Putamen (tissue), 1 donor: Measurements from ENCODE around the gene RPL15.
"Not testable (repeated sequence)": the region's sequence is repeated elsewhere in the genome, so short reads cannot be mapped to it uniquely, and the experiment has no call there.

Experiments
- DNase-seq: peaks from one replicate; pipeline ENCODE4 v3.0.0-alpha.2; 2016; ENCODE audit warnings: low spot score

The RPL15 gene

GRCh38 chr3:23889950-23890349, 27.0 kb upstream of the RPL15 start:
- no peak for DNase-seq

GRCh38 chr3:23894254-23895061, 22.5 kb upstream of the RPL15 start:
- no peak for DNase-seq

- no peak for DNase-seq
These were observed 21.8 kb upstream of the RPL15 start for GRCh38 chr3:23895181-23895580.

GRCh38 chr3:23900744-23901143, 16.2 kb upstream of the RPL15 start:
- DNase-seq = no peak

GRCh38 chr3:23904545-23904944, 12.4 kb upstream of the RPL15 start:
- DNase-seq = no peak

GRCh38 chr3:23909341-23909740, 7.6 kb upstream of the RPL15 start:
- DNase-seq = no peak

GRCh38 chr3:23911397-23911796, 5.5 kb upstream of the RPL15 start:
- no peak for DNase-seq

- not testable (repeated sequence) for DNase-seq
These were observed 4.6 kb upstream of the RPL15 start for GRCh38 chr3:23912335-23912734.

- no peak for DNase-seq
These were observed 3.8 kb upstream of the RPL15 start for GRCh38 chr3:23913182-23913581.

- DNase-seq = no peak
These were observed 2.8 kb upstream of the RPL15 start for GRCh38 chr3:23913873-23914743.

GRCh38 chr3:23915537-23916108, 1.3 kb upstream of the RPL15 start:
- peak; percentile 41 for DNase-seq

GRCh38 chr3:23916152-23916885, 613 bp upstream of the RPL15 start:
- no peak for DNase-seq

GRCh38 chr3:23917679-23918303, 859 bp downstream of the RPL15 start:
- not testable (repeated sequence) for DNase-seq

GRCh38 chr3:23918331-23918730, 1.4 kb downstream of the RPL15 start:
- not testable (repeated sequence) for DNase-seq

- DNase-seq = no peak
These were observed 2.7 kb downstream of the RPL15 start for GRCh38 chr3:23919628-23920027.

- DNase-seq = no peak
These were observed 3.3 kb downstream of the RPL15 start for GRCh38 chr3:23920151-23920655.

GRCh38 chr3:23921052-23921511, 4.2 kb downstream of the RPL15 start:
- no peak for DNase-seq

- no peak for DNase-seq
These were observed 6.9 kb downstream of the RPL15 start for GRCh38 chr3:23923786-23924185.

- DNase-seq = no peak
These were observed 9.3 kb downstream of the RPL15 start for GRCh38 chr3:23926246-23926645.

GRCh38 chr3:23926736-23927135, 9.8 kb downstream of the RPL15 start:
- peak; percentile 39 for DNase-seq

GRCh38 chr3:23928524-23928923, 11.6 kb downstream of the RPL15 start:
- DNase-seq = no peak
